Endodermal cell (in vitro differentiated cells): ENCODE results near the gene GNAT3. TPM values are rescaled to one million over a fixed set of nuclear protein-coding genes. Genes with fewer than 3 reads are reported as not detected.

ENCODE experiments used
- DNase-seq: peaks from one replicate; pipeline ENCODE4 v3.0.0-alpha.2; 2017
- H3K27ac ChIP-seq: 2 replicates; pipeline ENCODE4 v1.5.1; 2013; ENCODE audit warnings: mild to moderate bottlenecking, low read depth, low read length, moderate library complexity
- H3K27me3 ChIP-seq: 2 replicates; pipeline ENCODE4 v1.6.1; 2013; ENCODE audit warnings: mild to moderate bottlenecking, low read length, moderate library complexity; ENCODE audit not compliant: insufficient read depth, control insufficient read depth, poor library complexity, severe bottlenecking
- H3K36me3 ChIP-seq: 2 replicates; pipeline ENCODE4 v1.7.0; 2013; ENCODE audit warnings: mild to moderate bottlenecking, low read length, moderate library complexity; ENCODE audit not compliant: control insufficient read depth, insufficient read depth
- H3K4me1 ChIP-seq: one replicate; pipeline ENCODE4 v1.7.0; 2013; ENCODE audit warnings: low read length; ENCODE audit not compliant: control insufficient read depth, insufficient read depth
- H3K4me3 ChIP-seq: 2 replicates; pipeline ENCODE4 v1.5.1; 2013; ENCODE audit warnings: mild to moderate bottlenecking, low read length, moderate library complexity
- H3K9ac ChIP-seq: 2 replicates; pipeline ENCODE4 v1.6.1; 2013; ENCODE audit warnings: mild to moderate bottlenecking, low read length, moderate library complexity; ENCODE audit not compliant: poor library complexity, severe bottlenecking; ENCODE audit errors: extremely low read depth
- H3K9me3 ChIP-seq: 2 replicates; pipeline ENCODE4 v1.6.1; 2013; ENCODE audit warnings: mild to moderate bottlenecking, low read length, moderate library complexity; ENCODE audit not compliant: control insufficient read depth
- H3K27ac Mint-ChIP-seq: 2 replicates; pipeline ENCODE4 v1.8.0; 2020; ENCODE audit warnings: mixed read lengths
- H3K27me3 Mint-ChIP-seq: 2 replicates; pipeline ENCODE4 v1.8.0; 2021; ENCODE audit warnings: mild to moderate bottlenecking, mixed read lengths; ENCODE audit not compliant: insufficient read depth
- H3K36me3 Mint-ChIP-seq: 2 replicates; pipeline ENCODE4 v1.8.0; 2020; ENCODE audit warnings: low read depth, mixed read lengths
- H3K4me1 Mint-ChIP-seq: 2 replicates; pipeline ENCODE4 v1.8.0; 2020; ENCODE audit warnings: mixed read lengths
- H3K4me3 Mint-ChIP-seq: 2 replicates; pipeline ENCODE4 v1.8.0; 2020; ENCODE audit warnings: mild to moderate bottlenecking, moderate library complexity, mixed read lengths
- H3K9me3 Mint-ChIP-seq: 2 replicates; pipeline ENCODE4 v1.8.0; 2020; ENCODE audit warnings: mild to moderate bottlenecking, mixed read lengths
- whole genome bisulfite sequencing, 2 experiments: methylation state at CpG; one replicate each; pipeline versions ENCODE4 v1.1.5 to v1.1.7; 2013; ENCODE audit warnings: missing lambda C conversion rate in 2 of 2, mixed read lengths in 1 of 2; ENCODE audit not compliant: insufficient coverage in 1 of 2, insufficient read length in 1 of 2; 5-methylcytosine and 5-hydroxymethylcytosine counted together
- total RNA-seq, 2 donors: library from RNA; stranded (reverse); fragmentation: NEBNext Ultra II Directional in 1 of 2; extraction: Animal tissue kit (Norgen Biotek cat#: 25700) in 1 of 2; gene quantifications; 2 replicates in 1 of 2; 3 replicates in 1 of 2; pipeline ENCODE4 v1.2.1, GENCODE V29; 2021
- TF ChIP-seq, protein P1 (sequence below): fragments of 200-600 bp; sonication (generic); conservative IDR thresholded peaks from 2 replicates; pipeline ENCODE4 v1.5.0; 2021; ENCODE audit warnings: antibody characterized with exemption, mild to moderate bottlenecking

GNAT3 gene
- total RNA-seq, 2 donors from 2014 or later = not detected

DNA sequence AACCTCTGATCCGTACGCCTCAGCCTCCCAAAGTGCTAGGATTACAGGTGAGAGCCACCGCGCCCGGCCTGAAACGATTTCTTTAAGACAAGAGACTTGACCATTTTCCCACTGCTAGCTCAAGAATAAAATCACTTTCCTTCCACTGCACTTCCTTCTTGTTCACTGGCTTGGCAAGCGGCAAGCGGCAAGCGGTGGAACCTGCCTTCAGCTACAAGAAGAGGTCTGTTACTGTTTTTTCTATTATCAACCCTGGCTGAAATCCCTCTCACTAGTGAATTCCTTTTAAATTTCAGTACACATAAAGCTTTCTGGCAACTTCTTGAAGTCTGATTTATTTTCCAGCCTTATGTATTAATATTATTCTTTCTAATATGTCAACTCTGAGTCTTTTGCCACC is 12.8 kb upstream of the GNAT3 start:
- WGBS, 2 experiments = 90 to 94% methylated on average over 9 of the region's 9 CpGs
- no peaks in the 10 kb centered on the region for H3K4me1 ChIP-seq
- Mint-ChIP-seq H3K27me3 (no peaks in the 10 kb centered on the region), H3K27ac (no peak overlapping the region), H3K36me3 (no peaks in the 10 kb centered on the region), H3K4me3 (no peak overlapping the region), H3K4me1 (no peaks in the 10 kb centered on the region), H3K9me3 (no peaks in the 10 kb centered on the region)
- DNase-seq = no peak
- no peak overlapping the region for H3K27ac ChIP-seq
- H3K4me3 ChIP-seq = no peak overlapping the region
- H3K9me3 ChIP-seq = no peaks in the 10 kb centered on the region
- no peaks in the 10 kb centered on the region for H3K27me3 ChIP-seq
- no peaks in the 10 kb centered on the region for H3K36me3 ChIP-seq
- TF ChIP-seq, protein P1, sequence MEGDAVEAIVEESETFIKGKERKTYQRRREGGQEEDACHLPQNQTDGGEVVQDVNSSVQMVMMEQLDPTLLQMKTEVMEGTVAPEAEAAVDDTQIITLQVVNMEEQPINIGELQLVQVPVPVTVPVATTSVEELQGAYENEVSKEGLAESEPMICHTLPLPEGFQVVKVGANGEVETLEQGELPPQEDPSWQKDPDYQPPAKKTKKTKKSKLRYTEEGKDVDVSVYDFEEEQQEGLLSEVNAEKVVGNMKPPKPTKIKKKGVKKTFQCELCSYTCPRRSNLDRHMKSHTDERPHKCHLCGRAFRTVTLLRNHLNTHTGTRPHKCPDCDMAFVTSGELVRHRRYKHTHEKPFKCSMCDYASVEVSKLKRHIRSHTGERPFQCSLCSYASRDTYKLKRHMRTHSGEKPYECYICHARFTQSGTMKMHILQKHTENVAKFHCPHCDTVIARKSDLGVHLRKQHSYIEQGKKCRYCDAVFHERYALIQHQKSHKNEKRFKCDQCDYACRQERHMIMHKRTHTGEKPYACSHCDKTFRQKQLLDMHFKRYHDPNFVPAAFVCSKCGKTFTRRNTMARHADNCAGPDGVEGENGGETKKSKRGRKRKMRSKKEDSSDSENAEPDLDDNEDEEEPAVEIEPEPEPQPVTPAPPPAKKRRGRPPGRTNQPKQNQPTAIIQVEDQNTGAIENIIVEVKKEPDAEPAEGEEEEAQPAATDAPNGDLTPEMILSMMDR = no peak
- H3K9ac ChIP-seq = no peak overlapping the region

DNA sequence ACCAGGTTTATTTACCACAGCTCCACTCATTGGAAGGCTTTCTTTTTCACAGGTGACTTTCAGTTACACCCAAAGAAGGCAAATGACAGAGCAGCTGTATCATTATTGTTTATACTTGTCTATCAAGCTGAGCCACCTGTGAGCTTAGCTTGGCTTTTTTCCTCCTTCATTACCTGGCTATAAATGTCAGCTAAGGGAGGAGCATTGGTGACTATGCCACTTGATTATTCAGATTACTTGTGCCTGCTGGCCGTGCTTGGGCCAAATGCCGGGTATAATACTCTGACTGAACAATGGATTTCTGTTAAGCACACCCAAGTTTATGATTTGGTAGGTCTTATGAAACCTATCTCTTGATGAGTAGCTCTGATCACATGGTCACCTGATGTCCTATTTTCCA is 9.9 kb upstream of the GNAT3 start:
- no peaks in the 10 kb centered on the region for H3K9me3 Mint-ChIP-seq
- no peak overlapping the region for H3K4me3 Mint-ChIP-seq
- H3K27me3 ChIP-seq = no peaks in the 10 kb centered on the region
- no peak overlapping the region for H3K9ac ChIP-seq
- H3K4me1 ChIP-seq = no peaks in the 10 kb centered on the region
- H3K9me3 ChIP-seq = no peaks in the 10 kb centered on the region
- TF ChIP-seq, protein P1 = no peak
- no peak overlapping the region for H3K27ac Mint-ChIP-seq
- peaks cover 2% of the 10 kb centered on the region for H3K4me1 Mint-ChIP-seq
- no peaks in the 10 kb centered on the region for H3K36me3 Mint-ChIP-seq
- DNase-seq = no peak
- no peak overlapping the region for H3K27ac ChIP-seq
- H3K27me3 Mint-ChIP-seq = no peaks in the 10 kb centered on the region
- no peak overlapping the region for H3K4me3 ChIP-seq
- H3K36me3 ChIP-seq = no peaks in the 10 kb centered on the region
- 95% methylated on average over 2 of the region's 2 CpGs; no CpG with 5 or more reads in 1 of the 2 experiments for WGBS, 2 experiments

DNA sequence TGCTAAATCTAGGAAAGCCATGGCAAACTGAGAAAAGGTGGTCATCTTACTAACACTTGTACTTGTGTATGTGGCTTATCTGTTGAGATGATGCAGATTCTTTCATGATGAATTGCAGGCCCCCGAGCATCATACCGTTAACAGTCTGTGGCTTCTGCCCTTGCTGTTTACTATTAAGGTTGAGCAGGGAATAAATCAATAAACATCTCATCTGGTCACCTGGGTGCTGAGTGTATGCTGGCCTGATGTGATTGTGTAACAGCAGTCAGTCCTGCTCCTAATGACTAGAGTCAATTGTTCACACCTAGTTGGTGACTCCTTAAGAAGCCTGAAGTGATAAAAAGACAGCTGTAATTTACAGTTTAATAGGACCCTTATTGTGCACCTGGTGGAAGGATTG is 8.3 kb upstream of the GNAT3 start:
- TF ChIP-seq, protein P1 = no peak
- no peaks in the 10 kb centered on the region for H3K9me3 ChIP-seq
- DNase-seq = no peak
- H3K27me3 ChIP-seq = no peaks in the 10 kb centered on the region
- H3K27me3 Mint-ChIP-seq = no peaks in the 10 kb centered on the region
- H3K4me3 Mint-ChIP-seq = no peak overlapping the region
- 83 to 100% methylated on average over 1 to 2 of the region's 2 CpGs for WGBS, 2 experiments
- no peaks in the 10 kb centered on the region for H3K4me1 ChIP-seq
- no peak overlapping the region for H3K4me3 ChIP-seq
- H3K36me3 Mint-ChIP-seq = no peaks in the 10 kb centered on the region
- no peak overlapping the region for H3K27ac ChIP-seq
- no peak overlapping the region for H3K27ac Mint-ChIP-seq
- peaks cover 2% of the 10 kb centered on the region for H3K4me1 Mint-ChIP-seq
- no peaks in the 10 kb centered on the region for H3K36me3 ChIP-seq
- H3K9ac ChIP-seq = no peak overlapping the region
- H3K9me3 Mint-ChIP-seq = no peaks in the 10 kb centered on the region
